Stimulated activated CD8-positive, alpha-beta memory T cell treated with anti-CD3 and anti-CD28 coated beads, Interleukin-7, amount 100 ng/mL, for 4 hours (primary cell): Measurements from ENCODE around the gene TMED7.

Experiments used
- DNase-seq, 2 donors: peaks; one replicate each; pipeline ENCODE4 v3.0.0-alpha.2; 2020; ENCODE audit warnings: low read depth in 2 of 2

TMED7 gene

GRCh38 chr5:115627295-115627865 is 1.5 kb upstream of the TMED7 start:
- DNase-seq, result no peak

GRCh38 chr5:115626445-115626823 is 598 bp upstream of the TMED7 start:
- DNase-seq, result no peak

GRCh38 chr5:115624994-115625393 is 842 bp downstream of the TMED7 start:
- DNase-seq, result no peak

GRCh38 chr5:115623658-115624057 is 2.2 kb downstream of the TMED7 start:
- DNase-seq, result no peak

GRCh38 chr5:115621365-115621900 is 4.4 kb downstream of the TMED7 start:
- no peak for DNase-seq

GRCh38 chr5:115616892-115617291 is 8.9 kb downstream of the TMED7 start:
- DNase-seq, result no peak

GRCh38 chr5:115616472-115616871 is 9.4 kb downstream of the TMED7 start:
- DNase-seq, result no peak

GRCh38 chr5:115611873-115612272 is 14.0 kb downstream of the TMED7 start:
- DNase-seq, result no peak

GRCh38 chr5:115607935-115608334 is 17.9 kb downstream of the TMED7 start:
- no peak for DNase-seq

GRCh38 chr5:115605436-115605835 is 20.4 kb downstream of the TMED7 start:
- no peak for DNase-seq

- DNase-seq, result no peak
Measured at GRCh38 chr5:115602591-115603125, 23.2 kb downstream of the TMED7 start.

GRCh38 chr5:115601701-115602590 is 23.9 kb downstream of the TMED7 start, which contains the start of gene TICAM2:
TICAM2 (minus strand) TSS chr5:115602479; CDS start chr5:115581256, 21,223 bp downstream.
- peak; percentile 8 to 40 for DNase-seq

GRCh38 chr5:115600766-115601165 is 25.1 kb downstream of the TMED7 start:
- no peak for DNase-seq

GRCh38 chr5:115599924-115600323 is 25.9 kb downstream of the TMED7 start:
- DNase-seq, result no peak

- DNase-seq, result no peak
Measured at GRCh38 chr5:115599502-115599901, 26.3 kb downstream of the TMED7 start.

- no peak for DNase-seq
Measured at GRCh38 chr5:115594128-115595047, 31.4 kb downstream of the TMED7 start.

- DNase-seq, result no peak
Measured at GRCh38 chr5:115589043-115589442, 36.8 kb downstream of the TMED7 start.

GRCh38 chr5:115588640-115589039 is 37.2 kb downstream of the TMED7 start:
- DNase-seq, result no peak

- no peak for DNase-seq
Measured at GRCh38 chr5:115586525-115587146, 39.2 kb downstream of the TMED7 start.

GRCh38 chr5:115585265-115585664 is 40.6 kb downstream of the TMED7 start:
- no peak for DNase-seq

GRCh38 chr5:115584501-115584900 is 41.3 kb downstream of the TMED7 start:
- DNase-seq, result no peak
